Glomerular endothelial cell (primary cell): ENCODE data around the gene TNPO1. TPM values are rescaled to one million over a fixed set of nuclear protein-coding genes. Genes with fewer than 3 reads are reported as not detected.

Source experiments
- total RNA-seq: library from RNA; depleted of rRNA; stranded (reverse); fragments of >200 nt; gene quantifications from 2 replicates; pipeline ENCODE4 v1.2.3, GENCODE V29; 2015

TNPO1 gene
- total RNA-seq, 1 donor from 2014 or later = 199 TPM

Other genes with a start within 250 kb of the TNPO1 start
- gene FCHO2, start 139.4 kb downstream of the TNPO1 start, total RNA-seq = 16.7 and 19.6 TPM in 2 replicates